T-cell (primary cell): ENCODE results near the gene CDH13. TPM values are rescaled to one million over a fixed set of nuclear protein-coding genes. Genes with fewer than 3 reads are reported as not detected.

ENCODE experiments used
- ATAC-seq, 4 experiments: fragments of 200-7000 bp in 3 of 4; fragments of 150-1000 bp in 1 of 4; cut with Tn5 transposase; replicated peaks in 1 of 4; 1 replicate in 3 of 4; 2 replicates in 1 of 4; pipeline ENCODE4 v1.10.0; 2021; ENCODE audit warnings: moderate library complexity in 3 of 4, mild to moderate bottlenecking in 2 of 4, moderate number of reproducible peaks in 1 of 4
- CTCF ChIA-PET, 2 donors: fragments of 300-600 bp; sonication (Branson Sonifier 250); formaldehyde crosslinking; loops; one replicate each; lab custom pipeline; 2022; ENCODE audit warnings: antibody characterized with exemption in 2 of 2; lab: Charles Lee
- POLR2A ChIA-PET, 2 donors: fragments of 300-600 bp; sonication (Branson Sonifier 250); formaldehyde crosslinking; loops; one replicate each; lab custom pipeline; 2022; ENCODE audit warnings: antibody characterized with exemption in 2 of 2; lab: Charles Lee
- DNase-seq, 35 experiments: peaks; one replicate each; pipeline versions ENCODE4 v3.0.0 to v3.0.0-alpha.2; 2013 to 2023
- H3K27ac ChIP-seq: one replicate; pipeline ENCODE4 v1.5.1; 2013; ENCODE audit warnings: low read length
- H3K27me3 ChIP-seq, 2 experiments: replicated peaks in 1 of 2; 1 replicate in 1 of 2; 2 replicates in 1 of 2; pipeline versions ENCODE4 v1.6.1 to v1.7.0; 2013; ENCODE audit warnings: low read length in 1 of 2, mixed read lengths in 1 of 2; ENCODE audit not compliant: control insufficient read depth in 2 of 2, insufficient read depth in 2 of 2; ENCODE audit errors: extremely low read depth in 1 of 2
- H3K36me3 ChIP-seq, 2 donors: 1 replicate in 1 of 2; 2 replicates in 1 of 2; pipeline versions ENCODE4 v1.6.1 to v1.7.0; 2013; ENCODE audit warnings: low read length in 1 of 2; ENCODE audit not compliant: control insufficient read depth in 2 of 2, insufficient read depth in 1 of 2; ENCODE audit errors: extremely low read depth in 1 of 2
- H3K4me1 ChIP-seq, 2 experiments: 1 replicate in 1 of 2; 2 replicates in 1 of 2; pipeline versions ENCODE4 v1.6.1 to v1.7.0; 2013; ENCODE audit warnings: low read length in 2 of 2, mixed read lengths in 1 of 2; ENCODE audit not compliant: insufficient read depth in 2 of 2, control insufficient read depth in 1 of 2; ENCODE audit errors: extremely low read depth in 1 of 2
- H3K4me3 ChIP-seq, 2 donors: 1 replicate in 1 of 2; 2 replicates in 1 of 2; pipeline versions ENCODE4 v1.5.1 to v1.7.0; 2013; ENCODE audit warnings: mild to moderate bottlenecking in 2 of 2, low read length in 1 of 2, moderate library complexity in 1 of 2; ENCODE audit not compliant: control insufficient read depth in 1 of 2; ENCODE audit errors: extremely low read depth in 1 of 2
- H3K9me3 ChIP-seq: 2 replicates; pipeline ENCODE4 v1.7.0; 2013
- H3K27ac Mint-ChIP-seq, 2 donors: one replicate each; pipeline ENCODE4 v1.8.0; 2020 to 2021; ENCODE audit warnings: mild to moderate bottlenecking in 2 of 2, mixed read lengths in 2 of 2
- H3K27me3 Mint-ChIP-seq, 2 donors: one replicate each; pipeline ENCODE4 v1.8.0; 2021 to 2022; ENCODE audit warnings: mixed read lengths in 2 of 2
- H3K36me3 Mint-ChIP-seq: one replicate; pipeline ENCODE4 v1.8.0; 2021; ENCODE audit warnings: mixed read lengths
- H3K4me1 Mint-ChIP-seq, 3 donors: one replicate each; pipeline ENCODE4 v1.8.0; 2020 to 2022; ENCODE audit warnings: mixed read lengths in 3 of 3, mild to moderate bottlenecking in 1 of 3
- H3K4me3 Mint-ChIP-seq, 3 donors: one replicate each; pipeline ENCODE4 v1.8.0; 2020 to 2022; ENCODE audit warnings: mild to moderate bottlenecking in 3 of 3, mixed read lengths in 3 of 3, moderate library complexity in 3 of 3
- H3K9me3 Mint-ChIP-seq, 3 donors: one replicate each; pipeline ENCODE4 v1.8.0; 2020 to 2022; ENCODE audit warnings: mixed read lengths in 3 of 3
- WGBS: methylation state at CpG from one replicate; pipeline ENCODE4 v1.1.5; 2013; ENCODE audit warnings: missing lambda C conversion rate; ENCODE audit not compliant: insufficient coverage; 5-methylcytosine and 5-hydroxymethylcytosine counted together
- total RNA-seq, 35 experiments: library from RNA in 6 of 35; stranded (reverse) in 6 of 35; fragments of 120-200 nt in 1 of 35; gene quantifications; one replicate each; pipeline versions ENCODE4 v1.2.1 to v1.2.4 and lab custom pipeline; 2013 to 2026

CDH13 gene
- total RNA-seq, 5 donors from 2014 or later (not counting 1 experiment from before 2014, with no cell fraction given) = not detected

- peaks cover 3 to 6% of the 10 kb centered on the region in 2 donors for H3K27me3 Mint-ChIP-seq
- 93% methylated on average over 8 of the region's 8 CpGs for WGBS
- no peaks in the 10 kb centered on the region for H3K36me3 ChIP-seq
- H3K4me3 ChIP-seq = no peak overlapping the region
- H3K36me3 Mint-ChIP-seq = no peaks in the 10 kb centered on the region
- H3K4me1 ChIP-seq = no peaks in the 10 kb centered on the region
- no peaks in the 10 kb centered on the region for H3K9me3 Mint-ChIP-seq
- H3K27me3 ChIP-seq = peaks cover 0 to 4% of the 10 kb centered on the region in 2 experiments
- H3K4me3 Mint-ChIP-seq = no peak overlapping the region
- no peak overlapping the region for H3K27ac ChIP-seq
- H3K4me1 Mint-ChIP-seq = peaks cover 0 to 1% (median 0%) of the 10 kb centered on the region in 3 donors
- no peak overlapping the region for H3K27ac Mint-ChIP-seq
- DNase-seq (no peak), ATAC-seq (no peak)
- H3K9me3 ChIP-seq = no peaks in the 10 kb centered on the region
- POLR2A ChIA-PET = no interaction called here
- CTCF ChIA-PET = no interaction called here
Measured at GRCh38 chr16:83845263-83845662, 1218.5 kb downstream of the CDH13 start.

- Mint-ChIP-seq H3K27me3 (peaks cover 6 to 14% of the 10 kb centered on the region in 2 donors), H3K4me1 (peaks cover 0 to 1% (median 0%) of the 10 kb centered on the region in 3 donors), H3K36me3 (no peaks in the 10 kb centered on the region), H3K4me3 (no peak overlapping the region), H3K27ac (no peak overlapping the region), H3K9me3 (no peaks in the 10 kb centered on the region)
- DNase-seq = no peak
- Histone ChIP-seq H3K27ac (no peak overlapping the region), H3K36me3 (no peaks in the 10 kb centered on the region), H3K4me1 (no peaks in the 10 kb centered on the region), H3K27me3 (peaks cover 0 to 6% of the 10 kb centered on the region in 2 experiments), H3K4me3 (no peak overlapping the region), H3K9me3 (no peaks in the 10 kb centered on the region)
- ATAC-seq = no peak
- CTCF ChIA-PET = no interaction called here
- POLR2A ChIA-PET = interaction anchor here in 1 of 2 donors (0.6 kb wide), 1 partner anchor 985 kb away, joined by 7 read pairs; no protein-coding TSS in a partner anchor
- 90% methylated on average over 6 of the region's 14 CpGs for WGBS
Measured at GRCh38 chr16:83847371-83848225, 1220.8 kb downstream of the CDH13 start.

GRCh38 chr16:83849421-83849820 is 1222.7 kb downstream of the CDH13 start:
- H3K36me3 ChIP-seq = no peaks in the 10 kb centered on the region
- Mint-ChIP-seq H3K27ac (no peak overlapping the region), H3K4me3 (no peak overlapping the region), H3K9me3 (no peaks in the 10 kb centered on the region), H3K27me3 (peaks cover 7 to 14% of the 10 kb centered on the region in 2 donors), H3K36me3 (no peaks in the 10 kb centered on the region), H3K4me1 (no peaks in the 10 kb centered on the region)
- ChIA-PET CTCF (no interaction called here), POLR2A (no interaction called here)
- 81% methylated on average over 2 of the region's 6 CpGs for WGBS
- ATAC-seq (no peak), DNase-seq (no peak)
- no peaks in the 10 kb centered on the region for H3K9me3 ChIP-seq
- no peak overlapping the region for H3K27ac ChIP-seq
- no peaks in the 10 kb centered on the region for H3K4me1 ChIP-seq
- no peak overlapping the region for H3K4me3 ChIP-seq
- peaks cover 0 to 15% of the 10 kb centered on the region in 2 experiments for H3K27me3 ChIP-seq
